HG02610 (cell line): ENCODE measurements around the gene CDH4.

Experiments used
- ATAC-seq: cut with Tn5 transposase; IDR thresholded peaks from one replicate; pipeline ENCODE4 v1.9.1; 2021; ENCODE audit warnings: mild to moderate bottlenecking, moderate library complexity; ENCODE audit not compliant: unreplicated experiment

CDH4 gene

GRCh38 chr20:61878478-61879302, 626.6 kb downstream of the CDH4 start:
- no peak for ATAC-seq

DNA sequence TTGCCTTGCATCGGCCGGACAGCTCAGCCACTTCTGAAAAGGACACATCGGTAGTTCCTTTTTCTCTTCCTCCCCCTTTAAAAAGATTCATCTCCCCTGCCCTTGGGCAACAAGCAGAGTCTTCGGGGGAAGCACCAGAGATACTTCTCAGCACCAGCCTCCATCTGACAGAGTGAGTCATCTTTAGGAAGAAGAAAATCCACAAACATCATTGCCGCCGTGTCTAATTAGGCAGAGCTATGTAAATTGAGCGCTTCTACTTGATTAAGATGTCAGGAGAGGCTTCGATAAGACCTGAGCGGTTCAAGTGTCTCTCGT, 627.2 kb downstream of the CDH4 start:
- no peak for ATAC-seq

DNA sequence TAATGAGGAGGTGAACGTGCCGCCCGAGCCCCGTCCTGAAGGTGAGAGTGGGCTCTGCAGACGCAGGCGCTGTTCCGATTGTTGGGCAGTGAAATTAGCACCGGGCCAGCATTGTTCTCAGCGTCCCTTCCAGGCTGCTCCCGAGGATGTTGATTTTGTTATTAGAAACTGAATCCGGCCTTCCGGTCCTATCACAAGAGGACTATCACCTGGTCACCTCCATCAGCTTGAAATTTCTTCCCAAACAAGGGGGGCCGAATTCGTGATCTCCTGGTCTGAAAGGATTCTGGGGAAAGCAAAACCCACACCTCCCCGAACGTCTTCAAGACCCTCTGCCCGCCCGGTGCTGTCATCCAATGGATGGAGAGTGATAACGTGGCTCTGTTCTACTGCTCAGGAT, 627.6 kb downstream of the CDH4 start:
- no peak for ATAC-seq

- ATAC-seq, result no peak
Observed at GRCh38 chr20:61880706-61881105, 628.6 kb downstream of the CDH4 start.

- ATAC-seq, result no peak
Observed at GRCh38 chr20:61881416-61881815, 629.4 kb downstream of the CDH4 start.

DNA sequence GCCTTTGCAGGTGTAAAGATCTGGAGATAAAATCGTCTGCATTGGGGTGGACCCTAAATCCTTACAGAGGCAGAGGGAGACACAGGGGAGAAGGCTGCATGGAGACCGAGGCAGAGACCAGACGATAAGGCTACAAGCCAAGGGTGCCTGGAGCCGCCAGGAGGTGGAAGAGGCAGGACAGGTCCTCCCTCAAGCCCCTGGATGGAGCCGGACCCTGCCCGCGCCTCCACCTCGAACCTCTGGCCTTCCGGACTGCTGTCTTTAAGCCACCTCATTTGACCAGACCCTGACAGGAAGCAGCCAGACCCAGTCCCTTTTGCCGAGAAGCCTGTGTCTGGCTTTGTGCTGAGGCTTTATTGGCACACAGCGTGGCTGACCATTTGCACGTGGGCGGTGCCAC, 629.8 kb downstream of the CDH4 start:
- no peak for ATAC-seq

GRCh38 chr20:61882716-61883615, 630.9 kb downstream of the CDH4 start:
- ATAC-seq, result no peak

DNA sequence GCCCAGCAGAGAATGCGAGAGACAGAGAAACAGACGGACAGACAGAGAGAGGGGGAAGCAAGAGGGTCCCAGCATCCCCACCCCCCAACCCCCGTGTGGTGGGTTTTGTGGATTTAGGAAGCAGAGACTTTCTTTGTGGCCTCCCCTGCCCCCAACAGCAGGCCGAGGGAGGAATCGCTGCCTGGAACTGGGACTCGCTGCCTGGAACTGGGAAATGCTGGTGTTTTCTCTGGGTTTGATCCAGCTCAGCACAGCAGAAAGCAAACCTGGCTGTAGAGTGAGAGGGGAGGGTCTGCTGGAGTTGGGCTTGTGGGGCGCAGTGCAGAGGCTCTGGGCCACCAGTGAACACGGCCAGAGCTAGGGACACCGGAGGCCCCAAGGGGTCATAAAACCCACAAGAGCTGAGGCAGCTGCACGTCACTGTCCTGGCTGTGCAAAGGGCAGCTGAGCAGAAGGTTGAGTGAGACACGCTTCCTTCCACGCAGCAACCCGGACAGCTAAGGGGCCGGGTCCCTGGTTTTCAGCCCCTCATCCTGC, 631.9 kb downstream of the CDH4 start:
- no peak for ATAC-seq

GRCh38 chr20:61884571-61885389, 632.7 kb downstream of the CDH4 start:
- ATAC-seq, result no peak

GRCh38 chr20:61885759-61886715, 634.0 kb downstream of the CDH4 start:
- no peak for ATAC-seq

- no peak for ATAC-seq
Observed at GRCh38 chr20:61886721-61887595, 634.9 kb downstream of the CDH4 start.

- ATAC-seq, result no peak
Observed at GRCh38 chr20:61887596-61888093, 635.6 kb downstream of the CDH4 start.

DNA sequence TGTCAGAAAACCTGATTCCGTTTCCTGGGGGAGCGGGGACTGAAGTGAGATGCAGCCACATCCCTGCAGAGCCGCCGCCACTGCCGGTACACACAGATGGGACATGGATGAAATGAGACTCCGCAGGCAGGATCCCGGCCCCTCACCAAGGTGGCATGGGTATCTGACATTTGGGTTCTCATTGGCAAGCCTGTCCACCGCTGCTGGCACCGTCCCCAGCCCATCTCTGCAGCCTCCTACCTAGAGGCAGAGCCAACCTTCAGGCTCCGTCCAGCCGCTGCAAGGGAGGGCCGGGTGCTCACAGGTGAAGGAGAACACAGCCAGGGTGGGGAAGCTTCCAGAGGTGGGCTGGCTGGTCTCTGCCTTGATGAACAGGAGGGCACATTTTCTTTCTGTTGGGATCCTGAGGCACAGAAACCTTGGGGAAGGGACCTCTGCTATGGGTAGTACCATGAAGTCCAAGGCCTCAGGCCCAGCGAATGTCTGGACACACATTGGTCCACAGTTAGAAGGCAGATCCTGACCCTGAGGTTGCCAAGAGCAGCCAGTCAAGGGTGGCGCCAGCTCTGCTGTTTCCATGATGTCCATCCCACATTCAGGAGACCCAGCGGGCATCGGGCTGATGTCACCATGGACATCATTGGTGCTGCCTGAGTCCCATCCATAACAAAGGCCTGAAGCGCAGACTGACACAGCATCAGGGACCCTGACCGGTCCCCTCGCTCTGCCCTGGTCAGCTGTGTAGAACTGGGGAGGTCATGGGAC, 636.2 kb downstream of the CDH4 start:
- no peak for ATAC-seq

- no peak for ATAC-seq
Observed at GRCh38 chr20:61889659-61890058, 637.6 kb downstream of the CDH4 start.

DNA sequence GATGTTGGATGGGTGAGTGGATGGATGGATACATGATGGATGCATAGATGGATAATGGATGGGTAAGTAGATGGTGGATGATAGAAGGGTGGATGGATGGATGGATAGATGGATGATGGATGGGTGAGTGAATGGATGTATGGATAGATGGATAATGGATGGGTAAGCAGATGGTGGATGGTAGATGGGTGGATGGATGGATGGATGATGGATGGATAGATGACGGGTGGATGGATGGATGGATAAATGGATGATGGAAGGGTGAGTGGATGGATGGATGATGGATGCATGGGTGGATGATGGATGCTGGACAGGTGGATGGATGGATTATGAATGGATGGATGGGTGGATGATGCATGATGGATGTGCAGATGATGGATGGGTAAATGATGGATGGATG, 638.1 kb downstream of the CDH4 start:
- no peak for ATAC-seq

DNA sequence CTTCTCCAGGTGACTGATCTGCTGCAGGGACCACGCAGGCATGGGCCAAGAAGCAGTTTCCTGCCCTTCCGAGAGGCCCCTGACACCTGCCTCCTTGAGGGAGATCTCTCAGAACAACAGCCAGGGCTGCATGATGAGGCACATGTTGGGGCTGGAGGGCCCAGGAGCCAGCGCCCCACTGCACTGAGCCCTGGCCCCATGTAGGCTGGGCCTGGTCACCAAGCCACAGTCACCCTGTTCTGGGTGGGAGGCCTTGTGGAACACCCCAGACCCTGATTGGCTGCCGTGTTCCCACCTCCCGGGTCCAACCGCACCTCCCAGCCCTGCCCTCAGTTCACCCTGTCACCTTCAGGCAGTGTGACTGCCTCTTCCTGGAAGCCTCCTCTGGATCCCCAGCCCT, 639.4 kb downstream of the CDH4 start:
- ATAC-seq, result no peak

DNA sequence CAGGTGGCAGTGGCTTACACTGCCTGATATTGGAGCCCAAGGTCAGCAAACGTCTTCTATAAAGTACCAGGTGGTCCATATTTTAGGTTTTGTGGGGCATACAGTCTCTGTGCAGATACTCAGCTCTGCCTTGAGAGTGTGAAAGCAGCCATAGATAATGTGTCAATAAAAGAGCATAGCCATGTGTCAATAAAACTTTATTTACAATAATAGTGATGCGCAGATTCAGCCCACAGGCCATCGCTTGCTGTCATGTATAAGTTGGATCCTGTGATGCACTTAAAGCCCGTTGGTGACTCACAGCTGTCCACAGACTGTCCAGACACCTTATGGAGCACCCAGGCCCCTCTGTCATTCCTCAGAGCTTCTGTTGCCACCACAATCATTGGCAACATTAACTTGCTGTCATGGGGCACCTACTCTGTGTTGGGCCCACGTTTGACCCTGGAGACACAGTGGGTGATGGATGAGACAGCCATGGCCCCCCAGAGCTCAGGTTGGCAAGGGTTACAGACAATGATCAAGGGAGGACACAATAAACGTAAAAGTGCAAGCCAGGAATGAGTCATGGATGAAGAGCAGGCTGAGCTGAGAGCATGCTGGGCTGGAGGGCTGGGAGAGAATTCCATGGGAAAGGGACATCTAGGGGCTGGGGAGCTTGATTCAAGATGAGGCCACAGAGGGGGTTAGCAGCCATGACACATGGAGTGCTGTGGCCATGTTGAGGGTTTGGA, 640.0 kb downstream of the CDH4 start:
- ATAC-seq, result no peak
